ENCODE data around the gene USP11. TPM values are rescaled to one million over a fixed set of nuclear protein-coding genes. Genes with fewer than 3 reads are reported as not detected.

The USP11 gene
- total and polyA plus RNA-seq, 2 experiments from 2014 or later = 120 to 337 TPM

- TF ChIP-seq CTCF (IDR thresholded peaks at IDR 0.05; ENCODE audit: low read depth, low read length) = no peak
- Histone ChIP-seq H3K4me3 (no peak overlapping the region), H3K27me3 (no peaks in the 10 kb centered on the region), H3K27ac (no peak overlapping the region), H3K9me3 (ENCODE audit: low read depth) (no peaks in the 10 kb centered on the region), H3K4me1 (ENCODE audit: low read depth) (no peaks in the 10 kb centered on the region), H3K36me3 (peaks cover 73% of the 10 kb centered on the region)
- no peak for DNase-seq (ENCODE audit: low read depth in 1 of 2, low spot score in 1 of 2)
These were observed 20.2 kb upstream of the USP11 start for GRCh38 chrX:47212381-47213293.

GRCh38 chrX:47214435-47215077, 18.3 kb upstream of the USP11 start:
- Histone ChIP-seq H3K27me3 (no peaks in the 10 kb centered on the region), H3K36me3 (peaks cover 57% of the 10 kb centered on the region), H3K4me1 (ENCODE audit: low read depth) (no peaks in the 10 kb centered on the region), H3K4me3 (no peak overlapping the region), H3K27ac (peak overlapping the region; percentile 84), H3K9me3 (ENCODE audit: low read depth) (no peaks in the 10 kb centered on the region)
- DNase-seq (ENCODE audit: low read depth in 1 of 2, low spot score in 1 of 2) = no peak
- no peak for TF ChIP-seq CTCF (IDR thresholded peaks at IDR 0.05; ENCODE audit: low read depth, low read length)

GRCh38 chrX:47215291-47215900, 17.4 kb upstream of the USP11 start:
- DNase-seq (ENCODE audit: low read depth in 1 of 2, low spot score in 1 of 2) = no peak
- Histone ChIP-seq H3K36me3 (peaks cover 48% of the 10 kb centered on the region), H3K4me3 (no peak overlapping the region), H3K4me1 (ENCODE audit: low read depth) (peaks cover 5% of the 10 kb centered on the region), H3K27ac (peak overlapping the region; percentile 84), H3K9me3 (ENCODE audit: low read depth) (no peaks in the 10 kb centered on the region), H3K27me3 (no peaks in the 10 kb centered on the region)
- no peak for TF ChIP-seq CTCF (IDR thresholded peaks at IDR 0.05; ENCODE audit: low read depth, low read length)

GRCh38 chrX:47216393-47216925, 16.4 kb upstream of the USP11 start:
- no peaks in the 10 kb centered on the region for H3K9me3 ChIP-seq (ENCODE audit: low read depth)
- peaks cover 38% of the 10 kb centered on the region for H3K36me3 ChIP-seq
- no peak for DNase-seq (ENCODE audit: low read depth in 1 of 2, low spot score in 1 of 2)
- no peak overlapping the region for H3K4me3 ChIP-seq
- no peak for TF ChIP-seq CTCF (IDR thresholded peaks at IDR 0.05; ENCODE audit: low read depth, low read length)
- H3K27ac ChIP-seq = peak overlapping the region; percentile 84
- no peaks in the 10 kb centered on the region for H3K27me3 ChIP-seq
- peaks cover 11% of the 10 kb centered on the region for H3K4me1 ChIP-seq (ENCODE audit: low read depth)

DNA sequence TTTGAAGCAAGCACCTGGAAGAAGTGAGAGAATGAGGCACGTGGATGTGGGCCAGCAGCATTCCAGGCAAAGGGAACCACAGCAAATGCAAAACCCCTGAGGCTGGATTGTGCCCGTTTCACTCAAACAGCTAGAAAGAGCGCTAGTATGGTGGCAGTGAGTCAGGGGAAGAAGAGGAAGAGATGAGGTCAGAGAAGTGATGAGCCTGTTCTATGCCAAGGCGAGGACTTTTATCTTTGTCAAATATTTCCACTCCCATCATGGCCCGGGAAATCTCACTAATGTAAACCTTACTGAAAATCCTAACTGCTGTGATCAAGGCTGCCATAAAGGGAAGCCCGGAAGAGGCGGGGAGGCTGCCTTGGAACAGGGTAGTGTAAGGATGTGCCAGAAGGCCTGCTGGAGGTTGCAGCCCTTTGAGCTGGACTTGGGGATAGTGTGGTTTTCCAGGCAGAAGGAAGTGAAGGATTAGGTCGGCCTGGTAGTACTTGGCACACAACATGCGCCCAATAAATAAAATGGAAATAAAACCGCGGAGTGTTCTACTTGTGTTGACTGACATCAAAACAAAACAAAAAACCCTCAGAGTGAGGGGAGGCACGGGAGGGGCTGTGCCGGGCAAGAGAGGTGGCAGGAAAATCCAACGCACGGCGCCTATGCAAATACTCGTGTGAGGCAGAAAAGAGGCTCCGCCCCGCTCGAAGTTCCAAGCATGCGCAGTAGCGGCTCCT, 15.5 kb upstream of the USP11 start:
- no peaks in the 10 kb centered on the region for H3K27me3 ChIP-seq
- peak in 1 of 2 donors; percentile 68 for DNase-seq (ENCODE audit: low read depth in 1 of 2, low spot score in 1 of 2)
- H3K4me3 ChIP-seq = peak overlapping the region; percentile 15
- no peak for TF ChIP-seq CTCF (IDR thresholded peaks at IDR 0.05; ENCODE audit: low read depth, low read length)
- H3K4me1 ChIP-seq (ENCODE audit: low read depth) = peaks cover 11% of the 10 kb centered on the region
- peaks cover 29% of the 10 kb centered on the region for H3K36me3 ChIP-seq
- H3K9me3 ChIP-seq (ENCODE audit: low read depth) = no peaks in the 10 kb centered on the region
- H3K27ac ChIP-seq = peak overlapping the region; percentile 84
